Heart right ventricle (tissue), 16 donors: ENCODE results near the gene EZR. TPM values are rescaled to one million over a fixed set of nuclear protein-coding genes. Genes with fewer than 3 reads are reported as not detected.

Source experiments
- ATAC-seq, 8 donors: fragments of 200-7000 bp; cut with Tn5 transposase; one replicate each; pipeline ENCODE4 v1.9.1; 2020; ENCODE audit warnings: mild to moderate bottlenecking in 8 of 8, moderate library complexity in 8 of 8, moderate number of reproducible peaks in 1 of 8
- DNase-seq, 2 donors: peaks; one replicate each; pipeline ENCODE4 v3.0.0-alpha.2; 2020
- H3K27ac ChIP-seq, 10 donors: fragments of 200-600 bp; sonication (generic) in 2 of 10; one replicate each; pipeline versions ENCODE4 v1.5.0 to v1.8.0; 2020 to 2022; ENCODE audit warnings: mild to moderate bottlenecking in 3 of 10
- H3K27me3 ChIP-seq, 7 donors: fragments of 200-600 bp; one replicate each; pipeline ENCODE4 v1.8.0; 2021 to 2022; ENCODE audit warnings: mild to moderate bottlenecking in 2 of 7
- H3K36me3 ChIP-seq, 9 donors: fragments of 200-600 bp; sonication (generic) in 1 of 9; one replicate each; pipeline versions ENCODE4 v1.5.0 to v1.8.0; 2020 to 2022; ENCODE audit warnings: mild to moderate bottlenecking in 2 of 9
- H3K4me1 ChIP-seq, 9 donors: fragments of 200-600 bp; sonication (generic) in 1 of 9; one replicate each; pipeline versions ENCODE4 v1.5.0 to v1.8.0; 2020 to 2022; ENCODE audit warnings: mild to moderate bottlenecking in 4 of 9
- H3K4me3 ChIP-seq, 10 donors: fragments of 200-600 bp; sonication (generic) in 2 of 10; one replicate each; pipeline versions ENCODE4 v1.5.0 to v1.8.0; 2020 to 2022; ENCODE audit warnings: mild to moderate bottlenecking in 7 of 10, moderate library complexity in 2 of 10
- H3K9me3 ChIP-seq, 11 donors: fragments of 200-600 bp in 10 of 11; sonication (generic) in 2 of 11; one replicate each; pipeline versions ENCODE4 v1.5.0 to v1.8.0; 2013 to 2022; ENCODE audit warnings: mild to moderate bottlenecking in 2 of 11, control low read depth in 1 of 11, moderate library complexity in 1 of 11
- WGBS, 2 donors: extraction: QIAGEN DNeasy Blood & Tissue Kit; methylation state at CpG; one replicate each; pipeline ENCODE4 v1.1.7; 2013; ENCODE audit warnings: inconsistent platforms in 1 of 2; 5-methylcytosine and 5-hydroxymethylcytosine counted together
- intact Hi-C, 10 donors: fragments of 100-400 bp; cut with DNase I; formaldehyde crosslinking; loops; one replicate each; pipeline versions ENCODE4 v1.11.1 to v1.14.2; 2022
- polyA plus RNA-seq, 2 donors: library from polyadenylated mRNA; stranded (reverse); fragments of 200-250 nt; gene quantifications; one replicate each; pipeline ENCODE4 v1.2.3, GENCODE V29; 2013
- total RNA-seq, 10 donors: library from RNA; stranded (reverse); fragmentation: NEBNext Ultra II Directional in 3 of 10; extraction: Animal tissue kit (Norgen Biotek cat#: 25700) in 3 of 10; gene quantifications; one replicate each; pipeline versions ENCODE4 v1.2.1 to v1.2.4, GENCODE V29; 2021 to 2023
- TF ChIP-seq, protein P1 (sequence below), 9 donors: fragments of 200-600 bp; sonication (generic) in 2 of 9; IDR thresholded peaks; one replicate each; pipeline versions ENCODE4 v1.5.0 to v1.8.0; 2021 to 2022; ENCODE audit warnings: antibody characterized with exemption in 9 of 9, mild to moderate bottlenecking in 5 of 9, moderate library complexity in 1 of 9
- donor health status: Arrhythmogenic right ventricular cardiomyopathy.
- donor health status: ischemic (EF 13 %, LVEDD 7.1; RV severe dilation, severe dysfunction).
- donor health status: healthy with polysubstance abuse.
- donor health status: DM: no; HTN: yes; CAD: no.
- donor health status: DM: no; HTN: no; CAD: no.
- donor health status: ischemic (EF 25% LVEDD 6.9; RV normal size, moderate dysfunction).
- donor health status: ischemic (EF 25% LVEDD 5.7; RV mildly dilated, moderate dysfunction).
- donor health status: healthy.
- donor health status: DM: yes; HTN: yes; CAD: no.
- donor health status: Ischemic cardiomyopathy.
- donor health status: ischemic (EF 35%, LVEDD 5.7; RV mildly dilated, moderate dysfunction).
- donor health status: nonischemic (EF 11% LVEDD 7.7; RV severe dilation, severe dysfunction).
- donor health status: DM: yes; HTN: yes; CAD: no.
- donor health status: PGD.
- donor health status: ischemic (EF 29% LVEDD 5.4; RV normal size, mild dysfunction).
- donor health status: nonischemic (EF 23%, LVEDD 6.1; RV moderate dilation, normal function).

Gene EZR
- total and polyA plus RNA-seq, 12 donors: 90.3 to 322 (median 186) TPM

DNA sequence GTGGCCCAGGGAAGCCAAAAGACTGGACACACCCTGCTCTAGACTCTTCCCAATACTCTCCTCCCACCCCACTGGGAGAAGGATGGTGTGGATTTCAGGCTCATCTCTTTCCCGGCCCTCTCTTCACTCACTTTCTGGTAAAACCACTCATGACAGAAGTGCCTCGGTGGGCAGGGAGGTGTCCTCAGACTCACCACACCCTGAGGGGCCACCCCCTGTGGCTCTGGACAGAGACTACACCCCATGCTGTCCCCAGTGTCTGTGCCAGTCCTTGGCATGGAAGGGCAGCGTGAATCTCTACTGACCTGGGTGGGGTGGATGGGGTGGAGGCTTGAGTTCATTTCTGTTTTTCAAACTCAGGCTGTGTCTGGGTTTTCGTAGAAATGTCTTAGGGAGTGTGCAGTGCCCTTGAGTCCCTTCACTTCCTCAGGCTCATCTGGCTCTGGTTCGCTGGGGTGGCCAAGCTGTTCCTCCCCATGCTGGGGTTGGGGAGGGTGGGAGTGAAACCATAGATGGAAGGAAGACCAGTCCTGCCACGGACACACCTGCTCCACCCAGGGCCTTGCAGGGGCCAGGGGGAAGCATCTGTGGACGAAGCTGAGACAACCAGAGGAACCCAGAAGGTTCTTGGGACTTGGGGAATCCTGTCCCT is 59.1 kb downstream of the EZR start:
- 84 to 85% methylated on average over 7 of the region's 7 CpGs for WGBS, 2 donors
- Histone ChIP-seq H3K27me3 (no peaks in the 10 kb centered on the region), H3K4me1 (peaks cover 0 to 5% (median 0%) of the 10 kb centered on the region in 9 donors), H3K4me3 (no peak overlapping the region), H3K27ac (no peak overlapping the region), H3K36me3 (peaks cover 0 to 33% (median 7%) of the 10 kb centered on the region in 9 donors), H3K9me3 (no peaks in the 10 kb centered on the region)
- TF ChIP-seq, protein P1, sequence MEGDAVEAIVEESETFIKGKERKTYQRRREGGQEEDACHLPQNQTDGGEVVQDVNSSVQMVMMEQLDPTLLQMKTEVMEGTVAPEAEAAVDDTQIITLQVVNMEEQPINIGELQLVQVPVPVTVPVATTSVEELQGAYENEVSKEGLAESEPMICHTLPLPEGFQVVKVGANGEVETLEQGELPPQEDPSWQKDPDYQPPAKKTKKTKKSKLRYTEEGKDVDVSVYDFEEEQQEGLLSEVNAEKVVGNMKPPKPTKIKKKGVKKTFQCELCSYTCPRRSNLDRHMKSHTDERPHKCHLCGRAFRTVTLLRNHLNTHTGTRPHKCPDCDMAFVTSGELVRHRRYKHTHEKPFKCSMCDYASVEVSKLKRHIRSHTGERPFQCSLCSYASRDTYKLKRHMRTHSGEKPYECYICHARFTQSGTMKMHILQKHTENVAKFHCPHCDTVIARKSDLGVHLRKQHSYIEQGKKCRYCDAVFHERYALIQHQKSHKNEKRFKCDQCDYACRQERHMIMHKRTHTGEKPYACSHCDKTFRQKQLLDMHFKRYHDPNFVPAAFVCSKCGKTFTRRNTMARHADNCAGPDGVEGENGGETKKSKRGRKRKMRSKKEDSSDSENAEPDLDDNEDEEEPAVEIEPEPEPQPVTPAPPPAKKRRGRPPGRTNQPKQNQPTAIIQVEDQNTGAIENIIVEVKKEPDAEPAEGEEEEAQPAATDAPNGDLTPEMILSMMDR (IDR thresholded peaks at IDR 0.05): no peak
- ATAC-seq: no peak
- intact Hi-C loops: no loop called here
- no peak for DNase-seq

DNA sequence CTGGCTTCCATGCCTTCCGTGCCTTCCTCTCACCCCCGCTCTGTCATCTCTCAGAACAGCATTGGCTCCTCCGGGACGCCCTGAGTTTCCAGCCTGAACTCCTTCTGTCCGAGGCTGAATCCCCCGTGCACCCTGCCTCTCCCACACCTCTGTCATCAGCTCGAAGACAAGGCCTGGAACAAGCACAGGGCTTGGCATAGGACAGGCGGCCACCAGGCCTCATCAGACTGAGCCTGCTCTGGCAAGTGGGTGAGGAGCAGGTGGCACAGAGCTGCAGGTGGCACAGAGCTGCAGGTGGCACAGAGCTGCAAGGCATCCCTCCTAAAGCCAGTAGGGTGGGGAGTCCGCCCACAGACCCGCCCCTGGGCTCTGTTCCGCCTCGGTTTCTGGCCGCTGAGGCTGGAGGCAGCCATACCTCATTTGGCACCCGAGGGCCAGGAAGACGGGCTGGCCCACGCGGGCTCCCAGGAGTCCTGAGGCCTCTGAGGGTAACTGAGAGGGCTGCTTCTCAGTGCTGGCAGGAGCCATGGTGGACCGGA is 60.2 kb downstream of the EZR start:
- Histone ChIP-seq H3K4me1 (peaks cover 0 to 9% (median 3%) of the 10 kb centered on the region in 9 donors), H3K36me3 (peaks cover 0 to 22% (median 0%) of the 10 kb centered on the region in 9 donors), H3K27me3 (no peaks in the 10 kb centered on the region), H3K27ac (no peak overlapping the region), H3K4me3 (no peak overlapping the region), H3K9me3 (no peaks in the 10 kb centered on the region)
- WGBS, 2 donors: 87 to 90% methylated on average over 18 of the region's 18 CpGs
- DNase-seq: no peak
- intact Hi-C loops: no loop called here
- ATAC-seq: no peak
- TF ChIP-seq, protein P1 (IDR thresholded peaks at IDR 0.05): no peak

DNA sequence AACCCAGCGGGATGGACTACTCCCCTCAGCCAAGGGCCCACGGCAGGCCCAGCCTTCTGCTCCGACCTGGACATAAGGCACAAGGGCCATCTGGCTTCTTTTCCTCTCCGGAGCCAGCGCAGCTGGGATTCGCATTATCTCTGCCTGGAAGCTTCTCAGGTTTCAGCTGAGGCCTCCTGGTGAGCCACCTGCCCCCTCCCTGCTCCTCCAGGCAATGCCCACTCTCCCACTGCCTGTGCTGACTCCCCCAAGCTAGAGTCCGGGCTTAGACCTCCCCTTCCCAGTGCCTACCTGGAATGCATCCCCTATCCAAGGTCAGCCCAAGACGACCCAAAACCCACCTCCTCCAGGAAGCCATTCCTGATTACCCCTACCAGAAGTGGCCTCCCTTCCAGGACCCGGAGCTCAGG is 60.7 kb downstream of the EZR start:
- DNase-seq (no peak), ATAC-seq (peak in 2 of 8 donors; percentile 32 to 37)
- peaks cover 0 to 17% (median 0%) of the 10 kb centered on the region in 9 donors for H3K36me3 ChIP-seq
- no peak overlapping the region for H3K4me3 ChIP-seq
- no peaks in the 10 kb centered on the region for H3K9me3 ChIP-seq
- H3K27ac ChIP-seq: no peak overlapping the region
- WGBS, 2 donors: 39 to 47% methylated on average over 9 of the region's 9 CpGs
- peaks cover 0 to 7% (median 0%) of the 10 kb centered on the region in 9 donors for H3K4me1 ChIP-seq
- H3K27me3 ChIP-seq: no peaks in the 10 kb centered on the region
- intact Hi-C loops: no loop called here
- TF ChIP-seq, protein P1 (IDR thresholded peaks at IDR 0.05): no peak

DNA sequence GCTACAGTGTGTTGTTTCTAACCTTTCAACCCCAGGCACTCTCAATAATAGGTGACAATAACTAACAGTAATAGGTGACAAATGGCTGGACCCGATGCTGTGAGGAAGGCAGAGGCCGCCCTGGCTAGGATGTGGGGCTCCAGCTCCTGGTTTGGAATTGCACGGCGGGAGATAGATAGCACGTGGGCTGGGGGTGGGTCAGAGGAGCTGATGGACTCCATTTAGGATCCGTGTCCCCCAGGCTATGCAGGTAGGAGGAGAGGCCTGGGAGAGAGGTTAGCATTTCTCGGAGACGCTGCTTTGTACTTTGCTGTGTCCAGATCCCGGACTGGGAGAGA is 61.4 kb downstream of the EZR start:
- intact Hi-C loops: no loop called here
- Histone ChIP-seq H3K9me3 (no peaks in the 10 kb centered on the region), H3K36me3 (peaks cover 0 to 11% (median 0%) of the 10 kb centered on the region in 9 donors), H3K4me1 (peaks cover 0 to 11% (median 2%) of the 10 kb centered on the region in 9 donors), H3K27me3 (no peaks in the 10 kb centered on the region), H3K4me3 (no peak overlapping the region), H3K27ac (no peak overlapping the region)
- 84 to 88% methylated on average over 9 of the region's 9 CpGs for WGBS, 2 donors
- no peak for DNase-seq
- TF ChIP-seq, protein P1 (IDR thresholded peaks at IDR 0.05): no peak
- ATAC-seq: no peak
